GM18951 (cell line): ENCODE data around the gene PSD4.

Experiments used
- POLR2A ChIP-seq: IDR thresholded peaks from 4 replicates; pipeline ENCODE4 v1.6.1; 2011; ENCODE audit warnings: mild to moderate bottlenecking; ENCODE audit not compliant: insufficient read length, insufficient read depth; ENCODE audit errors: extremely low read depth
- in situ Hi-C: fragments of 300-500 bp; cut with MboI; formaldehyde crosslinking; loops from one replicate; pipeline ENCODE4 v1.12.0; 2022; ENCODE audit warnings: low sequenced_read_pairs, mixed read lengths, inconsistent platforms; ENCODE audit not compliant: unreplicated experiment

PSD4 gene

DNA sequence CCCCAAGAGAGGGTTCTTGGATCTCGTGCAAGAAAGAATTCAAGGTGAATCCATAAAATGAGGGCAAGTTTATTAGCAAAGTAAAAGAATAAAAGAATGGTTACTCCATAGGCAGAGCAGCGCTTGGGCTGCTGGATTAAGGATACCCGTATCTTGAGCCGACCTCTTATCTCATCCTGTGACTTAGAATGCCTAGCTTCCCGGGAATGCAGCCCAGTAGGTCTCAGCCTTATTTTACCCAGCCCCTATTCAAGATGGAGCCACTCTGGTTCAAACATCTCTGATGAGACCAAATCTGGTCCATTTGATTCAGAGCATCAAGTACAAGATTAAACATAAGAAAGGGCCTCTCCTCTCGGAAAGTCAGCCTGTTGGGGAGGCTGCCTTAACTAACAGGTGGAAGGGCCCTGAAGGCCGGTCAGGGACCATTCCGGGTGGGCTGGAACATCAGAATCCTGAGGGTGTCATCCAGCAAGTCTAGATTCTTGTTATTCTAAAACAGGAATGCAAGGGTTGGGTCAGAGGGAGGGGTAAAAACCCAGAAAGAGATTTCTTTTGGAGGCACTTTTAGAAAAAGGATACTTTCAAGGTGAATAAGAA, 5.8 kb downstream of the PSD4 start:
- in situ Hi-C loops = no loop called here
- TF ChIP-seq POLR2A = no peak

DNA sequence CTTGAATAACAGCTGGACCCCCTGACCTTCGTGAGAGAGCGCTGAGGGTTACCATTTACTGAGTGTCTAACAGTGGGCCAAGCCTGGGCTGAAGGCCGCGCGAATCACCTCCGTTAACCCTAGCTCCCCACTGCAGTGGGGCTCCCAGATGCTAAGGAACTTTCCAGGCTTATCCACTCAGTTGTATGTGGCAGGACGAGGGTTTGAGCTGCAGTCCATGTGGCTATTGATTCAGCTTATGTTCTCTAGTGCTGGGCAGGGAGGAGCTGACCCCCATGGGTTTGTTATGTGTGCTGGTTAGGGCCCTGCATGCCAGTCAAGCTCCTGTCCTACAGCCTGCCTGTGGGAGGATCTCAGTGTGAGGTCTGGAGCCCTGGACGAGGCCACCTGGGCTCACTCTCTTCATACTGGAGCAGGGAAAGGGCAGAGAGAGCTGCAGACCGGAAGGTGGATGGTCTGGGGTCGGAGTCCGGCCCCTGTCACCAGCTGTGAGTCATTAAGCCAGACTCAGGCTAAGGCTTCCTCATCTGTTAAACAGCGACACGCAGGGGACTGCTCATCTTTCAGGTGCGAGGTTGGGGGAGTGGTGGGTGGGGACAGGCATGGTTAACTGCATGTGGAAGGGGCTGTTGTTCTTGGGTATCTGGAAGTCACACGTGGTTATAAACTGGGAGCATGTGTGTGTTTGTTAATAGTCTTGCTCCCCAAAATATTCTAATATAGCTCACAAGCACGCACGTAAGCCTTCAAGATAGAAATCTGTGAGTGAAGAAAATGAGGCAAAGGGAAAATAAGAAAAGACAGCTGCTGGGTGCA, 6.6 kb downstream of the PSD4 start:
- TF ChIP-seq POLR2A = no peak
- in situ Hi-C loops = no loop called here

DNA sequence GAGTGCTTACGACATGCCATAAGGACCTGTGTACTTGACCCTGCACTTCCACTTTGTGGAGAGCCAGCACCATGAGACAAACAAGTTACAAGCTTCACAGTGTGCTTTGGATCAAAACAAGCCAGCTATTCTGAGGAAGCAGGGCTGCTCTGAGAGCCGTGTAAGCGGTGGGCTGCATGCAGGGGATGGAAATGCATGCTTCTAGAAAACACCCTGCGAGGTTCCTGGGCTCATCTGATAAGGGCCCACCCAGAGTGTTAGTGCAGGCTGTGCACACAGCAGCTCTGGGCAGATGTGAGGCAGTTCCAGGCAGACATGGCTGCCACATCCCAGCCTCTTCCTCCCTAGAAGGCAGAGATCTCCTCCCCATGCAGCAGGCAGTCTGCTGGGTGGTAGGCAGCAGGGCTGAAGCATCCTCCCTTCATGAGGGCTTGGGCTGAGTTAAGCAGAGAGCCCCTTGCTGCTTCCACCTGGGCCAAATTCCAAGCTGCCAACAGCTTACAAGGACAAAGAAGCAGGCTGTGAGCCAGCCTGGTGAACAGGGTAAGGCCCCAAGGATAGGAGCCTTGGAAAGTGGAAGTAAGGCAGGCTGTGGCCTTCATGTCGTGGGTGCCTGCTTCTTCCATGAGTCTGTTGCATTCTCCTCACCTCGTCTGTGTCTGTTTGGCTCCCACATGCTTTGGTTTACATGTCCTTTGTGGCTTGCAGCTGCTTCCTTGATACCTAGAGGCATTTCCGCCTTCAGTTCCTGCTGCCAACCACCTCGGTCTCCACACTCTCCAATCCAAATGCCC, 7.7 kb downstream of the PSD4 start:
- no peak for TF ChIP-seq POLR2A
- in situ Hi-C loops = no loop called here

DNA sequence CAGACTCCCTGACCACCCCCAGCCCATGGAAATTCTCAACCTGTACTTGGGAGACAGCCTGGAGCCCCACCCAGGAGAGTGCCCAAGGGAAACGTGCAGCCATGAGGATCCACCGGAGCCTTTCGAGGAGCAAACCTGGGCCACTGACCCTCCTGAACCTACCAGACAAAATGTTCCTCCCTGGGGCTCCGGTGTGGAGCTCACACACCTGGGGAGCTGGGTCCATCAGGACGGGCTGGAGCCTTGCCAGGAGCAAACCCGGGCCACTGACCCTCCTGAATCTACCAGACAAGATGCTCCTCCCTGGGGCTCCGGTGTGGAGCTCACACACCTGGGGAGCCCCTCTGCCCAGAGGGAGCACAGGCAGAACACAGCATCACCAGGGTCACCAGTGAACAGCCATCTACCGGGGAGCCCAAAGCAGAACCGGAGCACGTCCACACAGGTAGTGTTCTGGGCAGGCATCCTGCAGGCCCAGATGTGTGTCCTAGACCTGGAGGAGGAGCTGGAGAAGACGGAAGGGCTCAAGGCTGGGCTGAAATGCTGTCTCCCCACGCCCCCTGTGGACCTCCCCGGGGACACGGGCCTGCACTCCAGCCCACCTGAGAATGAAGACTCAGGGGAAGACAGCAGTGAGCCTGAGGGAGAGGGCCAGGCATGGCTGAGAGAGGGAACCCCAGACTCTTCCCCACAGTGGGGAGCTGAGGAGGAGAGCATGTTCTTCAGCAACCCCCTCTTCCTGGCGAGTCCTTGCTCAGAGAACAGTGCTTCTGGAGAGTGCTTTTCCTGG, 8.9 kb downstream of the PSD4 start:
- no peak for TF ChIP-seq POLR2A
- in situ Hi-C loops = no loop called here

DNA sequence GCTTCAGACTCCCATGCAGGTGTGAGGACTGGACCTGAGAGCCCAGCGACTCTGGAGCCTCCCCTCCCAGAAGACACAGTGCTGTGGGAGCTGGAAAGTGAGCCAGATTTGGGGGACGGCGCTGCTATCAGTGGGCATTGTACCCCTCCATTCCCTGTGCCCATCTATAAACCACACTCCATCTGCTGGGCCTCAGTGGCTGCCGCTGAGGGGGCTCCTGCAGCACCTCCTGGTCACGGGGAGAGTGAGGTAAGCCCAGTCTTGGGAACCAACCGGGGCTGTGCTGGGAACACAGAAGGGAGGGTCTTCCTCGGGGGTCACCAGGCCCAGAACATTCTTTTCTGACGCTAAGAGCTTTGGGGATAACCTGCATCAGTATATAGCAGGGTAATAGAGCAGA, 9.5 kb downstream of the PSD4 start:
- no peak for TF ChIP-seq POLR2A
- in situ Hi-C loops = no loop called here

DNA sequence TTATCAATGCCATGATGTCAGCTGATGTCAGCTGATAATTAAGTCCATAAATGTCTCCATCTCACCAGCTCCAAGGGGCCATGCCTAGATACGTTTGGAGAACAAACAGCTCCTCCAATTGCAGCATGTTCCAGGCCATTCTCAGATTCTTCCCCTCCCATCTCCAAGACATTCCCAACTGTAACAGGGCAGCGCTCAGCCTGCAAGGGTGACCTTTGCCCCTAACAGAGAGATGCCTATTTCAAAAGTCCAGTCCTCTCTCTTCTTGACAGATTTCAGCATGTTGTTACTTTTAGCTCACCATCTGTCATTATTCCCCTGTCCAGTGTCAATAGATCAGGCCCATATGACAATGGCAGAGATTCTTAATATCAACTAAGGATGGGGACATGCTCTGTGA, 9.9 kb downstream of the PSD4 start:
- in situ Hi-C loops = no loop called here
- no peak for TF ChIP-seq POLR2A

DNA sequence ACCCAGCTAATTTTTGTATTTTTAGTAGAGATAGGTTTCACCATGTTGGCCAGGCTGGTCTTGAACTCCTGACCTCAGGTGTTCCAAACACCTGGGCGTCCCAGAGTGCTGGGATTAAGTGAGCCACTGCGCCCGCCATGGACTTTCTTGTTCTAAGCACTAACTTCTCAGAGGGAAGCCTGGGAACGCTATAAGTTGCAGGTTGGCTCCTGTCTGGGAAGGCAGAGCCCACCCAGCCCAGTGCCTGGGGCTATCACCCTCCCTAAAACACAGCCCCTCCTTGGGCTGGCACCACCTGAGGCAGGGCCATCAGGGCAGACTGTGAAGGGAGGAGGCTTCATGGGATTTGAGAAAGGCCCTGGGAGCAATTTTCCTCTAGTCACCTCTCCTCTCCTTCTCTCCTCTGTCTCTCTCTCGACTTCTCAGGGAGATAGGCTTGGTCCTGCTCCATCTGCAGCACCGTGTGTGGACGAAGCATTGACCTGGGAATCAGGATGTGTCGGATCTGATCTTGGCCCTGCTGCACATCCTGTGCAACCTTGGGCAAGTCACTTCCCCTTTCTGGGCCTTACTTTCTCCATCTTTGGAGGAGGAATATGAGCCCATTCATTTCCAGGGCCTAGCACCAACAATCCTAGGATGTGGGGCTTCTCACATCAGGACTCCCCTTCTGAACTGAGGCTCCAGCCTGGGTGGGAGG, 10.9 kb downstream of the PSD4 start:
- in situ Hi-C loops = no loop called here

DNA sequence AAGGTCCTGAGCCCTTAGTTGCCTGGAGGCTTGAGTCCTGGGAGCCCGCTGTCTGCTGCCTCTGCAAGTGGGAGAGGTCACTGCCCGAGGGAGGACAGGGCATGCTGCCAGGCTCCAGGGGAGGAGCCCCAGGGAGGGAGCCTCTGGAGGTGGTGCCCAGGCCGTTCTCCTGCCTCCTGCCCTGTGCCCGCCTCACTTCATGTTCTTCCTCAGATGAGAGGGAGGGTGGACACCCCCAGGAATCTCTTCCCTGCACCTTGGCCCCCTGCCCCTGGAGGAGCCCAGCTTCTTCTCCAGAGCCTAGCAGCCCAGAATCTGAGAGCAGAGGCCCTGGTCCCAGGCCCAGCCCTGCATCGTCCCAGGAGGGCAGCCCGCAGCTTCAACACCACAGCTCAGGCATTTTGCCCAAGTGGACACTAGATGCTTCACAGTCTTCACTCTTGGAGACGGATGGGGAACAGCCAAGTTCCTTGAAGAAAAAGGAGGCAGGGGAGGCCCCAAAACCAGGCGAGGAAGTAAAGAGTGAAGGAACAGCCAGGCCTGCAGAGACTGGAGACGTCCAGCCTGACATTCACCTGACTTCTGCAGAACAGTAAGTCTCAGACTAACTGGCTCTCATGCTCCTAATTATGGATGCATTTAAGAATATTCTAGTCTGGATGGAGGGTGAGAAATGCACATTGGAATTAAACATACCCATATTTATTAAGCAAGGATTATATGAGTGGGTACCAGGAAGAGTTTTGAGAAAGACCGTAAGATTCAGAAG, 12.1 kb downstream of the PSD4 start:
- in situ Hi-C loops = no loop called here
- no peak for TF ChIP-seq POLR2A

More for the DNA sequence above, 10.9 kb downstream of the PSD4 start:
- TF ChIP-seq POLR2A = no peak

DNA sequence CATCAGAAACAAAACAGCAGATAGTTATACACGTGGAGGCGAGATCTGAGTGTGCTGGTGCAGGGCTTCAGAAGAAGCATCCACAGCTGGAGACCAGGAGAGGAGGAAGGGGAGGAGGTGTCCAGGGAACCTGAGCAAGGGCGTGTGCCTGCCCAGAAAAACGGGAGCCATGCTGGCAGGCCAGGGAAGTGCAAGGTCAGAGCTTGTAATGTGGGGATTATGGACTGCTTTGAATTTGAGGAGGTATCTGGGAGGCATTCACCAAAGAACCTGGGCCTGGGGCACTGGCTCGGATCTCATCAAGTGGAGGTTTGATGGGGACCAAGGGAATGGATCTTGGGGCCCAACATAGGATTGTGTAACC, 12.6 kb downstream of the PSD4 start:
- TF ChIP-seq POLR2A = no peak
- in situ Hi-C loops = no loop called here

DNA sequence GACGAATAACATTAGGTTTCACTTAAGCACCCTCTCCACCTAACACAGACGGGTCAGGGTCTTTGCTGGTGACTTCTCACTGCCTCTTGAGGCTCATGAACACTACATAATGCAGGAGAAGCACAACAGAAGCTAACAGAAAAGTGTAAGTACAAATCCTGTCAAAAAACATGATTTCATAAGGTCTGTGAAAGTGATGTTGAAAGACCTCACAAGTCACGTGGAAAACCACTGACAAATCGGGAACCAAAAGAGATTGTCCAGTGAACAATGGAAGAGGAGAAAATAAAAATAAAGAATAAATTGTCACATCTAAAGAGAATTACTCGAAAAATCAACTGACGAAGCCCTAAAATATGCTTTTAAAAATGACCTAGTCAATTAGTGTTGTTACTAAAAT, 14.0 kb downstream of the PSD4 start:
- TF ChIP-seq POLR2A = no peak
- in situ Hi-C loops = no loop called here

DNA sequence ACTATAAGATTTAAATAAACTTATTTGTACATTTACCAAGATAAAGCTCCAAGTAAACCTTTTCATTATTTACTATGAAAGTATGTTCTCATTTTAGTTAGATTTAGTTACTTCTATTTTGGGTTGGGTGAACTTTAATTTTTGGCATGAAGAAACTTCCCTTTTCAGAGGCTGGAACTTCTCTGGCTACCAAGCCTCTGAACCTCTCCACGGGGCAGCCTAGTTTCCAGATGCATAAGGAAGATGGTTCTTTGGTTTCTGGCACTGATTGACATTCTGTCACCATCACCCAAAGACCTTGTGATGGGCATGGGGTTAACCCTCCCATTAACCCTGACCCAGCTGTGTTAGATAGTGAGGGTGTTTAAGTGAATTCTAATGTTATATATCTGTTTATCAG, 17.1 kb downstream of the PSD4 start:
- in situ Hi-C loops = no loop called here
- no peak for TF ChIP-seq POLR2A
